HG03095 (cell line): ENCODE data around the gene SFPQ.
"Not testable (repeated sequence)": the region's sequence is repeated elsewhere in the genome, so short reads cannot be mapped to it uniquely, and the experiment has no call there.

Source experiments
- ATAC-seq: cut with Tn5 transposase; IDR thresholded peaks from one replicate; pipeline ENCODE4 v1.9.1; 2021; ENCODE audit warnings: moderate library complexity; ENCODE audit not compliant: unreplicated experiment

The SFPQ gene, protein sequence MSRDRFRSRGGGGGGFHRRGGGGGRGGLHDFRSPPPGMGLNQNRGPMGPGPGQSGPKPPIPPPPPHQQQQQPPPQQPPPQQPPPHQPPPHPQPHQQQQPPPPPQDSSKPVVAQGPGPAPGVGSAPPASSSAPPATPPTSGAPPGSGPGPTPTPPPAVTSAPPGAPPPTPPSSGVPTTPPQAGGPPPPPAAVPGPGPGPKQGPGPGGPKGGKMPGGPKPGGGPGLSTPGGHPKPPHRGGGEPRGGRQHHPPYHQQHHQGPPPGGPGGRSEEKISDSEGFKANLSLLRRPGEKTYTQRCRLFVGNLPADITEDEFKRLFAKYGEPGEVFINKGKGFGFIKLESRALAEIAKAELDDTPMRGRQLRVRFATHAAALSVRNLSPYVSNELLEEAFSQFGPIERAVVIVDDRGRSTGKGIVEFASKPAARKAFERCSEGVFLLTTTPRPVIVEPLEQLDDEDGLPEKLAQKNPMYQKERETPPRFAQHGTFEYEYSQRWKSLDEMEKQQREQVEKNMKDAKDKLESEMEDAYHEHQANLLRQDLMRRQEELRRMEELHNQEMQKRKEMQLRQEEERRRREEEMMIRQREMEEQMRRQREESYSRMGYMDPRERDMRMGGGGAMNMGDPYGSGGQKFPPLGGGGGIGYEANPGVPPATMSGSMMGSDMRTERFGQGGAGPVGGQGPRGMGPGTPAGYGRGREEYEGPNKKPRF

DNA sequence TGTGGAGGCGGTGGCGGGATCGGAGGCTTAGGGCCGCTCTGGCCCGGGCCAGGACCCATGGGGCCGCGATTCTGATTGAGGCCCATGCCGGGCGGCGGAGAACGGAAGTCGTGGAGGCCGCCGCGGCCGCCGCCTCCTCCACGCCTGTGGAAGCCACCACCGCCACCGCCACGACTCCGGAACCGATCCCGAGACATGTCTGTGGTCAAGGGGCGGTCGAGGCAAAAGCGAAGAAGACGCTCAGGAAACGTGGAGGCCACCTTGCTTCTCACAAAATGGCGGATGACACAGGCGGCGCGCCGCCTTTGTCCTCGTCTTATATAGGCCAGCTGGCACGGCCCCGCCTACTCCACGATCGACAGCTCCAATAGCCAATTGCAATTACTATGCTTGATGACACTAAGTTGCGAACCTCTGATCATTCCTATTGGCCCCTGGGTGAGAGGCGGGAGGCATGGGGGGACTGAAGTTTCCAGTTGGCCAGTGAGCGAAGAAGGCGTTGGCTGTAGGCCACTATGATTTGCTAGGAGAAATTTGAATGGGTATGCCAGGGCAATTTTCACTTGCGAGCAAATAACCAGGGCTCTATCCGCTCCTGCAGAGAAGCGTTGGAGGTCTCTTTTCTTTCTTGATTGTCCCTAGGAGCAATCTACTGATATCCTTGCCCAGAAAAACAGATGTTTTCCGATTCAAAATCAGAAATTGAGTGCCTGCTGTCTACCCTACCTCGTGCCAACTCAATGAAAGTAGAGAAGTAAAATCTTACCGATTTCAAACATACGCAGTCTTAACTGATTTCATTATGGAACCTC is at the start of gene SFPQ:
SFPQ (minus strand) TSS at position 293 of the 812 bp plus-strand sequence; CDS start at position 197, 96 bp downstream.
- peak; percentile 88 for ATAC-seq

DNA sequence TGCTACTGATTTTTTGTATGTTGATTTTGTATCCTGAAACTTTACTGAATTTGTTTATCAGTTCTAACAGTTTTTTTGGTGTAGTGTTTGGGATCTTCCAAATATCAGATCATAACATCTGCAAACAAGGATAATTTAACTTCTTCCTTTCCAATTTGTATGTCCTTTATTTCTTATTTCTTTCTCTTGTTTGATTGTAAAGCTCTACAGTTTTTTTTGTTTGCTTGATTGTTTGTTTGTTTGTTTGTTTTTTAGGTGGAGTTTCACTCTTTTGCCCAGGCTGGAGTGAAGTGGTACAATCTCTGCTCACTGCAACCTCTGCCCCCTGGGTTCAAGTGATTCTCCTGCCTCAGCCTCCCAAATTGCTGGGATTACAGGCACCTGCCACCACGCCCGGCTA is 43.8 kb upstream of the SFPQ start:
- ATAC-seq: not testable (repeated sequence)

DNA sequence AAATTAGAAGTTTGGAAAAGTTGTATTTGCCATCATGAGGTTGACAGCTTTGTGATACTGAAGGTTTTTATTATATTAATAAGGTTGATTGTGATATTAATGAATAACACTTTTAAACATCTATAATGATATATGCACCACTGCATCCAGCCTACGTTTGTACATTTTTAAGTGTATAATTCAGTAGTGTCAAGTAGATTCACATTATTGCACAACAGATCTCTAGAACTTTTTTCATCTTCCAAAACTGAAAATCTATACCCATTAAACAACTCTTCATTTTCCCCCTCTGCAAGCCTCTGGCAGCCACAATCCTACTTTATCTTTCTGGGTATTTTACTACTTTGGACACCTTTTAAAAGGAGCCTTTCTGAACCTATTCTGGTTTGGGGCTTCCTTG is 38.3 kb upstream of the SFPQ start:
- no peak for ATAC-seq

DNA sequence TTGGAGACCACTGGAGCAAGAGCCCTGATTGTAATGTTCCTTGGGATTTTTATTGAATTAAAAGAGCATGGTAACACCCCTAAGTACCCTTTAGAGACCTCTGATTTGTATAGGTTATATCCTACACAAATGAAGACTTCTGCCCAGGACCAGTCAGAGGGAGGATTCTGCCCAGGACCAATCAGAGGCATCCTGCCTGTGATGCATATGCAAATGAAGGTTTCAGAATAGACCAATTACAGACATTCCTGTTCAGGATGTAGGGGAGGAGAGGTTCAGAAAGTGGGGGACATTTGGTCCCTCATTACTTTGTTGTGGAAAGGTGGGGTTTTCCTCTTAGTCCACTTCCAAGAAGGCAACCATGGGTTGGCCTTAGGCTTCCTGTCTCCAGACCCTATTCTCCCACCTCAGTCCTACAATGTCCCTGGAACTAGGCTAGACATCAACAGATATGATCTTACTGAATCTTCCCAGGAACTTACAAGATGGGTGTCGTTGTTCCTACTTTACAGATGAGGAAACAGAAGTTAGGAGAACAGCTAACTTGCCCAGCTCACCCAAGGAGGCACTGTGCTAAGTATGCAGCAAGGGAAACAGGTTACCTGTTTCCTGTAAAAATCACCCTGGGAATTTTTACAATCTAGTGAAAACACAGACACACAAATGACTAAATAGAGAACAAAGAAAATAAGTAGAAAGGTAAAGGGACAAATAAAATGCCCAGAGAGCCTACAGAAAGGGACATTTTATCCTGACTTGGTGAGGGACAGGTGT is 36.8 kb upstream of the SFPQ start:
- no peak for ATAC-seq

DNA sequence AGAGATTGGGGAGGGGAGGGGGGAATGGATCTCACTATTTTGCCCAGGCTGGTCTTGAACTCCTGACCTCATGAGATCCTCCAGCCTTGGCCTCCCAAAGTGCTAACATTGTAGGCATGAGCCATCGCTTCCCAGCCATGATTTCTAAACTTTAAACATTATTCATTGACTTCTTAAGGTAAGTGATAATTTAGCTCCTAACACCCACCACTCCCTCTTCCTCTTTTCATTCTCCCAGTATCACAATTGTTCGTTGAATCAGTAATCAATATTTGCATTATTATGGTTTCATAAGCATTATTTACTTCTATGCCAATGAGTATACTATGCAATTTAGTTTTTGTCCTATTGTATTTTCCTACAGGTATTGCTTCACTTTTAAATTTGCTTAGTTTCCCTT is 33.6 kb upstream of the SFPQ start:
- ATAC-seq: no peak

DNA sequence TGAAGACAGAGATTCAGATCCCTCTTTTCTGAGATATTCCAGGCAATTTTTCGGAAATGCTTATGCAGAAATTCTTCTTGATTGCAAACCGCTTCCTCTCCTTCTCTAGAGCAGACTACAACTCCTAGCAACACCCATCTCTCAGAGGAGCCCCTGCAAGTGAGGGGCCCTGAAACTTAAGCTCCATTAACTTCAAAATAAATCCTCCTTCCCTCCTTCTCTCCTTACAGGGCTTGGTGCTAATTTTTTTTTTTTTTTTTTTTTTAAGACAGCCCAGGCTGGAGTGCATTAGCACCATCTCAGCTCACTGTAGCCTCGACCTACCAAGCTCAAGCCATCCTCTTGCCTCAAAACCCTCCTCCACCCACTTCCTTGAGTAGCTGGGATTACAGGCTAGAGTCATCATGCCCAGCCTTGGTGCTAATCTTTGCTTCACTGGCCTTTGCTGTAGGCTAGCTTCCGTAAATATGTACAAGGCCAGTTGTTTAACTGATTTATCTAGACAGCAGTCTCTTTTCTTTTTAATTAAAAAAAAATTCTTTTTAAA is 30.2 kb upstream of the SFPQ start:
- ATAC-seq: no peak

DNA sequence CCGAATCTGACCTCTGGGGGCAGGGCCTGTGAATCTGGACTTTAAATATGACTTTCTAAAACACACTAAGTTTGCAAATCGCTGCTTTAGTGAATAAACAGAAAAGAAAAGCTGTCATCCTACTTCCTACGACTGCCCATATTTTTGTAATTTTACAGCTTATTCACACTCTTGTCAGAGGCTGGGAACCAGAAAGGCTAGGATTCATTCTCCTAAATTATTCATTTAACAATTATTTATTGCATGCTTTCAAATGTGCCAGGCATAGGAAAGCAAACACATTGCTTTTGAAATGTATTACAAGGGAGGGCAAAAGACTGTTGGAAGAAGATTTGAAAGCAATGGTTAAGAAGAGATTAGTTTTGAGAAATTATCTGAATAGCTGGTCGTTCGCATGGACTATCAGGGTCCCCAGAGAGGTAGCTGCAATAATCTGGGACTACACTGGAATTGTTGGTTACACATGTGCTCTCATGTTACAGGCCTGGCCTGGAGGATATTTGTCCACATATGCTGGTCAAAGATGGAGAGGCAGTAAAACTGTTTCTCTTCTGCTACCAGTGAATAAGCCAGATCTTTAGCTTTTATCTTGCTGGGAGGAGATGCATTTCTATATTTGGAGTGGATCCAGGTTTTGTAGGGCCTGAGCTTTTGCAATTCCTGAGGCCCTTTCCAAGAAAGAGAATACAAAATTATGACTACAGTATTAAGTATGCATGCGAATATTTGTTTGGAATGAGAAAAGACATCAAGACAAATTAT is 29.6 kb upstream of the SFPQ start:
- ATAC-seq: no peak

DNA sequence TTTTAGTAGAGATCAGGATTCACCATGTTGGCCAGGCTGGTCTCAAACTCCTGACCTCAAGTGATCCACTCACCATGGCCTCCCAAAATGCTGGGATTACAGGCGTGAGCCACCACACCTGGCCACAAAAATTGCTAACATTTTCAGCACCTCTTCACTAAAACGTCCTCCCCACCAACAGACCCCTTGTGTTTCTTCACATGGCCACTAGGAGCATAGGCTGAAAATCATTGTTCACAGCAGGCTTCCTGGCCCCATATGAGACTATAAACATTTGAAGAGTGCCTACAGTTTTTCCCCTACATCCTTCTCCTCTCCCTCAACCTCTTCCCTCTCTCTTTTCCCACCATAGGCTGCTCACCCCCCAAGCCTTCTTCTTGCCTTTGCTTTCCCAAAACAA is 28.0 kb upstream of the SFPQ start:
- no peak for ATAC-seq

DNA sequence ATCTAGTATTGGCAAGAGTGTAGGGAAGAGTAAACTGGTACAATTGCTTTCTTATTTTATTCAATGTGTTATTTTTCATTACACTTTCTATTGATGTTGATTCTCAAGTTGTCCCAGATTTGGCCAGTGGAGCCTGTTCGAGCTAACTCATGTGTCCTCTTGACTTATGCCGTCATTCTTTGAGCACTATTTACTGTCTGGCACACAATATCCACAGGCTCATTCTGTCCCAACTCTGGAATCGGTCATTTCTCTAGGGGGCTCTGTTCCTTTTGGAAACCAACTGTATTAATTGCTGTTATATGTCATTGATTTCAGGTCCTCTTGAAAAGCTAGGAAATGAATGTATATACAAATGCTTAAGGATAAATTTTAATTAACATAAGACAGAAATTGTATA is 22.4 kb upstream of the SFPQ start:
- ATAC-seq: no peak

DNA sequence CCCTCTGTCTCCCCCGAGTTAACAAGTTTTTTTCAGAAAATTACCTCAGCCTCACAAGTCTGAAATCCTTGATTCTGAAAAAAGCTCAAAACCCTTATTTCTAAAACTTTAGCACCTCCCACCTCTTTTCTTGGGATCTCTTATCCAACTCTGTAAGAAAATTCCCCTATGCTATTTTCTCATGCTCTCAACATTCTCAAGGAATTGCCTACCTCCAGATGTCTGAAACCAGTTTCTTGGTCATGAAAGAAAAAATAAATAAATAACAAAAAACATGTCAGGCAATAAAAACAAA is 18.1 kb upstream of the SFPQ start:
- ATAC-seq: no peak

DNA sequence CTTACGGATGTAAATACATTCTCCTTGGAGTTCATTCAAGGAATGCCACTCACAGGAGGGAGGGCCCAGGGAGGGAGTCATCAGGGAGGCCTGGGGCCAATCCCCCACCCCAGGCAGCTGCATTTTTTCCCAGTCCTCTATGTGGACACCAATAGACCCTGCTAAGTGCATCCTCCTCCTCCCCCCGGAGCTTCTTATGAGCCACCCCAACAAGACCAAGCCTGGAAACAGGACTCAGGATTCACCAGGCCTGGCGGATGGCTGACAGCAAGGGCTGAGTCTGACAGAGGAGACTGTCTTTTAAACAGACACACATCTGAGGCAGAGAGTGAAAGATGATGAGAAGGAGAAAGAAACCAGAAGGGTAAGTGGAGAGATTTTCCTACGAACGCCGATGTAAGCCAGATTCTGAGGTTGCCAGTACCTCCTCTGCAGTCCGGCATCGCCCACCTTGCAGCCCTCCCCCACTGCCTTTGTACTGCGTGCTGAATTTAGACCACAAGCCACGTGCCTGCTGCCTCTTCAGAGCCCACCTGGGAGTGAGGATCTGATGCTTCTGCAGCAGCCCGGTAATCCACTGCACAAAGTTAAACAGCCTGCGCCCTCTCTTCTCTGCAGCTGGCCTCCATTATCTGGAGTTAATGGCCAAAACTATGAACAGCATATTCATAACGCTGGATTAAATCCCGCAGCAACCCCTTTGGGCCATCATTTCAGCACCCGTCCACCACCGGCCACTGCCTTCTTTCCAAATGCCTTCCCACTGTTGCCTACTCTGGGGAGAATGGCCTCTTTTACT is 17.6 kb upstream of the SFPQ start:
- ATAC-seq: no peak

DNA sequence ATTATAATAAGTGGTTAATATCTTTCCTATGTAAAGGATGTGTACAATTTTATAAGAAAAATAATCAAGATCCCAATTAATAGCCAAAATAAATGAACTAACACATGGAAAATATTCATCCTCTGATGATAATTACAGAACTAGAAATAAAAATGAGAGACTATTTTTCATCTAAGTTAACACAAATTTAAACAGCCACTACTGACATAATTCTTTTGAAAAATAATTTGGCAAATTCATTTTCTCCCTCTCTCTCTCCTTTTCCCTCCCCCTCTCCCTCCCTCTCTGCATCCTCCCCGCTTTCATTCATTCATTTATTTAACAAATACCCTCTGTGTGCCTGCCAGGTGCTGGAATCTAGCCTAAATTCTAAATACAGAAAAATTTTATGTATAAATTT is 10.3 kb upstream of the SFPQ start:
- ATAC-seq: no peak

DNA sequence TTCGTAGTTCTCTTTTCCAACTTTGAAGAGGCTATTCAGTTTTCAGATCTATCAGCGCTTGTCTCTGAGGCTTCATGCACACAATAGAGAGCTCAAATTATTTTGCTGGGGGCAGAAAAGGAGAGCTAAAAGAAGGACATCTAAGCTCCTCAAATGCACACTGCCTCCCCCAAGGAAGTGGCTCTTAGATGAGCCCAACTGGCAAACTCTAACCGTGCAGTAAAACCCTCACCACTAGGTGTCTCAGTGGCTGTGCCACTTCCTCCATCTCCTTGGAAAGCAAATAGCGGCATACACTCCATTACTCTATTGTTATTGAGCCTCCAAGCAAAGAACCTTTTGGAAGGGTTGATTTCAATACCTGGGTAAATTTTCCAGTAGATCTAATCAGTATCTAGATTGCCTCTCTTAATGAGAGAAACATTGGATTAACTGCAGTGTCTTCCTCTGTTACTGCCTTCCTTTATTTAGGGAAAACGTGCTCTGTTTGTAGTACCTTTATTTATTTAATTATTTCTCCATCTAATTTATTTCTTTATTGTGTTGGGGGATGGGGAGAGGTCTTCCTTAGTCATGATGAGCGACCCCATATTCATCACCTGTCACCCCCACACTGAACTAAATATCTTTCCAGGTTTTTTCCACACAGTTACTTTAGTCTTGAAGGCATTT is 9.2 kb upstream of the SFPQ start:
- peak; percentile 72 for ATAC-seq

DNA sequence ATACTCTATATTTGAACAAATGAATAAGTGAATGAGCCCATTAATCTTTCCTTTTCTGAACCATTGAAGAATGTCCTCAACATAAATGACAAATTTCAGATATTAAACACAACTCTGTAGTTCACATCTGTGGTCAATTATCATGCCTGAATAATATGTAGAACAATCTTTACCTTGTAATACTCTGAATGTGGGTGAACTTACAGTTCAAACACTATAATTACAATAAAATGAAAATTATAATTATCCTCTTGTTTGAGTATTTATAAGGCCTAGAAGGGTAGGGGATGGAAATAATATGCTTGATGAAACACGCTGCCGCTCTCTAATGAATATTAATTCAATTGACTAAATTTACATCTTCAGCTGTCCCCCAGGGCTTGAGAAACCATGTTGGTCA is 8.7 kb upstream of the SFPQ start:
- no peak for ATAC-seq

DNA sequence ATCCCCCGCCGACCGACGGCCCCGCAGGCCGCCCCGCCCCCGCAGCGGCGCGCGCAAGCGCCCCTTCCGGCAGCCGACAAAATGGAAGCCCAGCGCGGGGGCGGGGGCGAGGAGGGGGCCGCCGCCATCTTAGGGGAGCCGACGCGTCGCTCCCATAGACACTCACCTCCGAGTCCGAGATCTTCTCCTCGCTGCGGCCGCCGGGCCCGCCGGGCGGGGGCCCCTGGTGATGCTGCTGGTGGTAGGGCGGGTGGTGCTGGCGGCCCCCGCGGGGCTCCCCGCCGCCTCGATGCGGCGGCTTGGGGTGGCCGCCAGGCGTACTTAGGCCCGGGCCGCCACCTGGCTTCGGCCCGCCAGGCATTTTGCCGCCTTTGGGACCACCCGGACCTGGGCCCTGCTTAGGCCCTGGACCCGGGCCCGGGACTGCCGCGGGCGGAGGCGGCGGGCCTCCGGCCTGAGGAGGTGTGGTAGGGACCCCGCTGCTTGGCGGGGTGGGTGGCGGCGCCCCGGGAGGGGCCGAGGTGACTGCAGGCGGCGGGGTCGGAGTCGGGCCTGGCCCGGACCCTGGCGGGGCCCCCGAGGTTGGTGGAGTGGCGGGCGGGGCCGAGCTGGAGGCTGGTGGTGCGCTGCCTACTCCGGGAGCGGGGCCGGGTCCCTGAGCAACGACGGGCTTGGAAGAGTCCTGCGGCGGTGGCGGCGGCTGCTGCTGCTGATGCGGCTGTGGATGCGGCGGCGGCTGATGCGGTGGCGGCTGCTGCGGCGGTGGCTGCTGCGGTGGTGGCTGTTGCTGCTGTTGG is 691 bp downstream of the SFPQ start:
- ATAC-seq: peak; percentile 38

DNA sequence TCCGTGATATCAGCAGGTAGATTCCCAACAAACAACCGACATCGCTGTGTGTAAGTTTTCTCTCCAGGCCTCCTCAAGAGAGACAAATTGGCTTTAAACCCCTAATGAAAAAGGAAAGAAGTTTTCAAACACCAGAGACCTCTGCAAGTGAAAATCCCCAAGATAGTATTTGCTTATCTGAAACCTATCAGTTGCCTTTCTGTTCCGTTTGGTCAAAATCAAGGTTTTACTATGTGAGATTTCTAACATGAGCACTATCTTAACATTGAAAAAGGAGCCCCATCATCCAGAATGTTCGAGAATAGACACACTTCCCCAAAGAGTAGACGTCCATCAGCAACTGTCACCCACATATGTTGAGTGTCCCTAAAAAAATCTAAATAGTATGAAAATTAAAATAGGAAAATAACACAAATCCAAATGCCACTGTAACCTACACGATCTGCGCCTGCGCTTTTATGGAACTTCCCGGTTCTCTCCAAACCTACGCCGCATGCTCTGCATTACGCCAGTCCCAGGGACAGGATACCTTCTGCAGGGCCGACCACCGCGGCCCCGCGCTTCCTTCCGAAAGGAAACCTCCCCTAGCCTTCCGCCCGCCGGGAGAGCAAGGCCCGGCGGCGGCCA is 1.4 kb downstream of the SFPQ start:
- no peak for ATAC-seq

DNA sequence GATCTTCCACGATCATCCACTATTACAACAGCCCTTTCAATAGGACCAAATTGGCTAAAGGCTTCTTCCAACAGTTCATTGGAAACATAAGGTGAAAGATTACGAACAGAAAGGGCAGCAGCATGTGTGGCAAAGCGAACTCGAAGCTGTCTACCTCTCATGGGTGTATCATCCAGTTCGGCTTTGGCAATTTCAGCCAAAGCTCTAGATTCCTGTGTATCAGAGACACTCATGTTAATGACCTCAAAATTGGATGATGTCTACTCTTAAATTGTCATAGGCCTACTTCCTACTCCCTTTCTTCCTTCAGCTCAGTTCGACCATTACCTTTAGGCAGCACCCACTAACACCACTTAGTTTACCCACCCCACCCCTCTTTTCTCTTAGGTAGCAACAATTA is 2.2 kb downstream of the SFPQ start:
- no peak for ATAC-seq
